ENCODE results near the gene ADIPOR2.
A peak's percentile ranks its signal among the peaks of the same experiment; 100 is the strongest.

ADIPOR2 gene

DNA sequence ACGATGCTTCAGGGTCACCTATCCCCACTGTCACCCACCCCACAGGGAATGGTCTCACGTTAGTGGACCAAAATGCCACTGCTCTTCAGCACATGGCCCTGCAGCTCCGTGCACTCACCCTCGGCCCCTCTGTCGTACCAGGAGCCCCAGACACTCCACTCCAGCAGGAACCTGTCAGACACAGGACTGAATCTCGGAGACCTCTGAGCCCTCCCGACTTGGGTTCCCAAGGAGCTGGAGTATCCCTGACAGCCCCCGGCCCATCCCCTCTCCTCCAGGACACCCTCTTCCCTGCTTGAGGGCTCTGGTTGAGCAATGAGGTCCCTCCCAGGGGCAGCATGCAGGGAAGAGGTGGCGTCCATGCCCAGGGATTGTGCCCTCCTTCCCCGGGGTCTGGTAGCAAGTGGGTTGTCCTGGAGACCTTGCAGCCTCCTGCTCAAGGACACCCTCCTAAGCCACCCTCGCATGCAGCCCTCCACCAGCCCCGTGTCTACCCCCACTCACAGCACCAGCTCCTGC, 109.1 kb downstream of the ADIPOR2 start:
- no peak for DNase-seq (ENCODE audit: low read depth)

DNA sequence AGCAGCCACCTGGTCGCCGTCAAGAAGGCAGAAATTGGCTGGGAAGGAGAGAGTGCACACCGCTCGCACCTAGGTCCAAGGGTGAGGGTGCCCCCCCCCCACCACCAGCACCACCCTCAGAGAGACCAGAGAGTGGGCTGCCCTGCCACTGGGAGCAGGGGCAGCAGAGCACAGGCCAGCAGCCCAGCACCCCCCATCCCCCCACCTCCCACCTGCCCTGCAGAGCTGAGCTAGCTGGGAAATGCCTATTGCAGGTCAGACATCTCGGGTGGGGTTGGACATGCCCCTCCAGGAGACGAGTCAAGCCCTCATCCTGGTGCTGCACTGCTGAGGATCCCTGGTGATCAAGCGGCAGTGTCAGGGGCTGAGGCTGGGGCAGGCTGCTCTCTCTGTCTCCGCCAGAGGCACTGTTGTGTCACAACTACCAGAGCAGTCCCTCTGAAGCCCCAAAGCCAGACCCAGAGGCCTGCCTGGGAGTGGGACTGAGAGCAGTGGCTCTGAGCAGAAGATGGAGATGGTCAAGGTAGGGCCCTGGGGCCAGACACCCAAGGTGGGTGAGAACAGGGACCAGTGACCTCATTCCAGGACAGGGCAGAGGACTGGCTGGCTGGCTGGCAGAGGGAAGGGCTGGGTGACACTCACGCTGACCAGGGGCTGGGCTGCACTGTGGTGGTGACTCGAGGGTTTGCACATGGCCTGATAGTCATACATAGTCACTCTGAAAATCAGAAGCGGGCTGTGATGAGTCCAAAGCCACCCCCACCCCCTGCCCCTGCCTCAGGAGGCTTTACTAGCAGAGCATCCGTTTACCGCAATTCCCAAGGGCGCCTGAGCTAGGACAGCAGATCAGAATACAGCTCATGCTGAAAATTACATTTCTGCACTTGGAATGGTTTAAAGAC, 109.8 kb downstream of the ADIPOR2 start:
- DNase-seq (ENCODE audit: low read depth) = no peak

DNA sequence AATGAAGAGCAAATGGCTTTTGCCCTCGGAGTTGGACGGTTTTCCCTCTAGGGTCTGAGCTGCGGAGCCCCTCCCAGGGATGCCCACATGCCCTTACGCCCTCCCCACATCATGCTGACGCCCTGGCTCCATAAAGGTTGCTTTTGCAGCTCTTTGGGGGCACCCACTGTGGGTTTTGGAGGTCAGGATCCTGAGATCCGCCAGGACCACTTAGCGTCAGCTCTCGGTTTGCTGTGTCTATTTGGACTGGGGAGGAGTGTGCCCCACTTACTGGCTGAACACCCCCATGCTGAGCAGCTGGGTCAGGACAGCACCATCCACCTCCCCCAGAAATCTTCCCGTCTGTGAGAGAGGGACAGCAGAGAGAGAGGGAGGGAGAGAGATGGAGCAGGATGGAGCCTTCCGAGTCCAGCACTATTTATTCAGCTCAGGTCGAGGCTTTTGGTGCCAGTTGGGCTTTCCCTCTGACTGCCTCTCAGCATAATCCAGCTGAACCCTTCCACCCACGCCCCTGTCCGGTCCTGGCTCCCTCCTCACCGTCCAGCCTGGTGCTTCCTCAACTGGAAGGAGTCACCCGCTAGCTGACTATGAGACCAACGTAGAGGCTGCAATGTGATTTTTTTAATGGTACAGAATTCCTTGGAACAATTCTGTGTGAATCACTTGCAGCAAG, 110.6 kb downstream of the ADIPOR2 start:
- DNase-seq (ENCODE audit: low read depth) = no peak

DNA sequence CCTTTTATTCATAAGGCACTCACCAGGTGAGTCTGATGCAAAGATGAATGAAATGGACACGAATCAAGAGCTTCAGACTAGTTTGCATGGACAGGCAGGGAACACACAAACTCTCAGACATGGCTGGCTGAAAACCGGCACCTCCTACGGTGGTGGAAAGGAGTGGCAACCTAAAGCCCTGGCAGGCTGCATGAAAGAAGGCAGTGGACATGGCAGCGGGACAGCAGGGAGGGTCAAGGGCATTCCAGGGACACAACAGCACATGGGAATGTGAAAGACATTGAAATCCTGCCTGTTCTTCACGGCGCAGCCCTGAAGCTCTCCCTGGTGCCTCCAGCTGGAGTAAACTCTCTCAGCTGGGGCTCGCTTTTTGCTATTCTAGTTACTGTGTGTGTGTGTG, 112.9 kb downstream of the ADIPOR2 start:
- DNase-seq (ENCODE audit: low read depth) = no peak

DNA sequence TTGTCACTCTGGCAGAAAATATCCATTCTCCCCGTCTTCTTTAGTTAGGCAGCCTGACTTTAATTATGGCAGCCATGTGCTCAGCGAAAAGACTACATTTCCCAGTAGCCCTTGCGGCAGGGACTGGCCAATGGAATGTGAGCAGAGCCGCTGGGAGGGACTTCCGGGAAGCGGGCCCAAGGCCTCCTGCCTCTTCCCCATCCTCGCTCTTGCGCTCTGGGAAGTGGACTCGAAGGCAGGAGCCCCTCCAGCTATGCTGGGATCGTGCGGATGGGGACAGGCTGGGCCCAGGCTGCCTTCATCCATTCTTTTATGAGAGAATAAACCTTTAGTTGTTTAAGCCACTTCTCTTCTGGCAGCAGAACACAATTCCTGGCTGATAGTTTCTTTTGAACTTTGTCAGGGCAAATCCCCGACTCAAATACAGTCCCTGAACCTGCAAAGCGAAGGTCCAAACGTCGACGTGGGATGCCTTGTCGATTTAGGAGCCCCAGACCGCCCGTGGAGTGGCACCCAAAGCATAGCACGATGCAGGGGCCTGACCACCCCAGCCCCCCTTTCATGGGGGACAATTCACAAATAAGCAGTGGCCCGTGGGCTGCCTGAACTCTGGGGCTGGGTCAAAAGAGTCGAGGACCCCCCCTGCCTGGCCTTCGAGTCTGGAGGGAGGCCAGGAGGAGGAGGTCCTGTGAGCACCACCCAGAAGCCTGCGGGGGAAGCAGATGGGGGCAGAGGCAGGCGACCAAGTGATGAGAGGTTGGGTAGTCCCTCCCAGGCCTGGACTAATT, 113.9 kb downstream of the ADIPOR2 start:
- peak; percentile 66 for DNase-seq (ENCODE audit: low read depth)

DNA sequence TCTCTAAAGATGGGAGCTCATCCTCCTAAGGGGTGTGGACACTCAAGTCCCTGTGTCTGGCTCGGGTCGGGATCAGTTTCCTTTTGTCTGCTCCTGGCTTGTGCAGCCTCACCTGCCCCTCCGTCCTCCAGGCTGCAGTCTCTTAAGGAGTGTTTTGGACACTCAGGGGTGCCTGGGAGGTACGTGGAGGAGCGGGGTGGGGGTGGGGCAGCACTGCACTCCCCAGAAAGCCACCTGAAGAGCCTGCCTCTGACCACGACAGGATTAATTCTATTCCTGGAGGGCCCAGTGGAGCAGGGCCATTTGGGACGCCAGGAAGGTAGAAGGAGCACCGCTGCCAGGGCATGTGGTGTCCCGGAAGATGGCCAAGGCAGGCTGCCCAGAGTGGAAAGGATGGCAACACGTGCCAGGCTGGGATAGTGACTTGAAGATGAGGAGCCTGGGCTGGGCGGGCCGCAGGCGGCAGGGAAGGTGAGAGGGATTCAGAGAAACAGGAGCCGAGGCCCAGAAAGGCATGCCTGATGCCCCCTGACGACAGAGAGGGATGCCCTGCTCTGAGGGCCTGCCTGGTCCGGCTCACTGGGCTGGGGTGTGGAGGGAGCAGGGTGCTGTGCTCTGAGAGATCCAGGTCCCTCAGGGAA, 114.7 kb downstream of the ADIPOR2 start:
- no peak for DNase-seq (ENCODE audit: low read depth)

DNA sequence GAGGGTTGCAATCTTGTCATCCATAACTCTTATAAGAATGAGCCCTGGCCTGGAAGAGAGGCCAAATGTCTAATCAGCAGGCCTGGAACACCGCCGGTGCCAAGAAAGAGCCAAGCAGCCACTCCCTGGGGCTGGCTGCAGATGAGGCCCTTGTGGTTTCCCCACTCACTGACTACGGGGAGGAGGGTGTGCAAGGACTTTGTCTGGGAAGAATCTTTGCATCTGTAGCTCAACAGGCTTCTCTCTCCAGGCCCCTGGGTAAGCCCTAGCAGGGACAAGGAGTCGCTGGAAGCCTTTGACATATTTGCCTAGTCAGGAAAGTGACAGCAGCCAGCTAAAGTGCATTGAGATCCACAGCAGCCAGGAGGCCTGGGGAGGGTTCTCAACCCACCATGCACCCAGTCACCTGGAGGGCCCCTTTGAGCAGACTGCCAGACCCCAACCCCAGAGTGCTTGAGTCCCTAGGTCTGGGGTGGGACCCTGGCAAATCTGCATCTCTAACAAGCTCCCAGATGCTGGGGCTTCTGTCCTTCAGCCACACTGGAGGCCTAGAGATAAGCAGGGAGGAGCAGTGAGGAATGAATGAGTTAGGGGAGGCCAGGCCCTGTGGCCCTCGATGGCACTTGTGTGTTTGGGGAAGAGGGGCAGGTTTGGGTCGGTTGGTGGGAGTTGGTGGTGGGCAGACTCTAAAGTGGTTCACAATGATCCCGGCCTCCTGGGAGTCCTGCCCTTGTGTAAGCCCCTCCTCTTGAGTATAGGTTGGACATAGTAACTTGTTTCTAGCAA, 115.6 kb downstream of the ADIPOR2 start:
- no peak for DNase-seq (ENCODE audit: low read depth)

DNA sequence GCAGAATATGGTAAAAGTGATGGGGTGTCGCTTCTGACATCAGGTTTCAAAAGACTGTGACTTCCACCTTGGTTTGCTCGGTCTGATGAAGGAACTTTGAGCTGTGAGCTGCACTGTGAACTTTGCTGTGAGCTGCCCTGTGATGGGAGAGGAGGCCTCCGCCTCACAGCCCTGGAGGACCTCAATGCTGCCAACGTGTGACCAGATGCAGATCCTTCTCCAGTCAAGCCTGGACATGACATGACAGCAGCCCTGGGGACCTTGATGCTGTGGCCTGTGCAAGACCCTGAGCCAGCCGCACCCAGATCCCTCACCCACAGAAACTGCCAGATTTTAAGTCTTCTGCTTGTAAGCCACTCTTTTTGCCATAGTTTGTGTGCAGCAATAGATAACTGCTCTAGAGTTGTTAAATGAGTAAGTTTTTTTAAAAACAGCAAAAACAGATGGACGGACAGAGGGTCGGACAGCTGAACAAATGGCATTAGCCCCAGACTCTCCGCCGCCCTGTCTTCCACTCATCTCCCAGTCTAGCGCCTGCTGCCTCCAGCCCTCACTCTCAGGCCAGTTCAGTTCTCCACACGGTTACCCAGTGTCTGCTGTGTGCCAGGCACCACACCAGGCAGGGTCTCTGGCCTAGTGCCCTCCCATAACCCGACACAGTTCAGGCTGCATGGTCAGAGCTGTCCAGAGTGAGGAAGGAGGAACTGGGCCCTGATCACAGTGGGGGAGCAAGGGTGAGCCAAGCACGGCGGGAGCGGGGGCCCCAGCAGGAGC, 116.4 kb downstream of the ADIPOR2 start:
- DNase-seq (ENCODE audit: low read depth) = no peak

DNA sequence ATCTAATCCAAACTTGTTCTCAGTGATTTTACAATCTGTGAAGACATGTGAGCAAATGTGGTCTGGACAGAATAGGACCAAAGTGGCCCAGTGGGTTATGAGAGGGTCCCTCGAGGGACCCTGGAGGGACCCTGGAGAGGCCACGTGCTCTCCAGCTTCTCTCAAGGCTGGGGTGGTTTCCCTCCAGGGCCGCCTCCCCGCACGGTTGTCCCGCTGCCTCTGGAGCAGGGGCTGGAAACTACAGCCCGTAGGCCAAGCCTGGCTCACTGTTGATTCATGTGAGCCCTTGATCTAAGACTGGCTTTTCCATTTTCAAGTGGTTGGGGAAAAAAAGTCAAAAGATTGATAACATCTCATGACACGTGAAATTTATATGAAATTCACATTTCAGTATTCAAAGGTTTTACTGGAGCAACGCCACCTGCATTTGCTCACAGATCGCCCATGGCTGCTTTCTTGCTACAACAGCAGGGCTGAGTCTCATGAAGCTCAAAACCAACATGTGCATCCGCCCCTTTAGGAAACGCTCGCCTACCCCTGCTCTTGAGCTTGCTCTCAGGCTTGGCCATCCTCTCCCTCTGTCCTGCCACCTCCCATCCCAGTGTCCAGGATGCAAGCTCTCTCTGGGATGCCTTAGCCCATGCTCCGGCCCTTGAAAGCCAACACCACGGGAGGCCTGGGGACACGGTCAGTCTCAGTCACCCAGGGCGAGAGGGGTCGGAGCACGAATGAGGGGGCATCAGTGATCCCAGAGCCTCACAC, 117.3 kb downstream of the ADIPOR2 start:
- no peak for DNase-seq (ENCODE audit: low read depth)

DNA sequence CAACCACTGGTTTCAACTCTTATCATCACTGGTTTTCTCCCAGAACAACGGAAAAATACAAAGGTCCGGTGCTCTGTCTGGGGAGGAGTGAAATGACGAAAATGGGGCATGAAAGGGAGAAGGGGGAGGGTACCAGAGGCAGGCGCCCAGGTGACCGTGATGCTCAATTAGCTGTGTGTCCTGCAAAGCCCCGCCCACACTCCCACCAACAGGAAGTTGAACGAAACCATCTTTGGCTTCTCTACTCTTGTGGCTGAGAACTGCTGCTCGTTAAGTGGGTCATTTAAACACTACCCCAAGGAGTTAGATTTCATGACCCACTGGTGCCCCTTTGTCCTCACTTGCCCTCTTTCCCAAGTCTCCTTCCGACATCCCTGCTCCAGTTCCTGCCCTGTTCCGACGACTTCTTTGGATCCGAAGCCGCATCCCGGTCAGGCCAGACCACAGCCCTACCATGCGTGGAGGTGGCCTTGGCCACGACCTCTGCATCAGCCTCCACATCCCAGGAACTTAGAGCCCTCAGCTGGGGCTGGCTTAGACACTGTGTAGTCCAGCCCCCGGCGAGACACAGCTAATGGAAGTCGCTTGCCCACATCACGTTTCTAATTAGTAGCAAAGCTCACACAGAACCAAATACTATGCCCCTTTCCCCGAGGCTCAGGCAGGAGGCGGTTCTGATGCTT, 118.1 kb downstream of the ADIPOR2 start:
- no peak for DNase-seq (ENCODE audit: low read depth)

DNA sequence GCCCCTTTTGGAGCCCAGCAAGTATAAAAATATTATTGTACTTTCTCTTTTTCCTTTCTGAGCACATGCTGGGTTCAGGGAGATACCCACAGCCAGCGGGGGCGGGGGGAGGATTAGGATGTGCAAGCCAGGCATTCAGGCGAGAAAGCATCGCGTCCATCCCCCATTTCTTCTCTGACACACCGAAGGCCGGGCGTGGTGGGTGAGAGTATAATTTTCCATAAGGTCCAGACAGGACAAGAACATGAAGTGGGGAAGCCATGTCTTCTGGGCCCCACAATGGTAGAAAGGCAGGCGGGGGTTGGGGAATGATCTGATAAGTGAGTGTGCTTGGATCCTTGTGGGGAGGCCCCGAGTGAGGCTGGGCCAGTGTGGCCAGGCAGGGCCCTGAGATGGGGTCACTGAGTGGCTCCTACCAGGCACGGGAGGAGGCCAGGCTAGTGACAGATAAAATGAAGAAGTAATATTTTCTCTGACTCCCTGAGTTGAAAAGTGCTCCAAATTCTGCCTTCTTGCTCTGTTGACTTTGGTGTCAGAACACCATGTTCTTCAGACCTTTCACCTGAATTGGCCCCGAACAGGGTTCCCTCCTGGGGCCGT, 118.8 kb downstream of the ADIPOR2 start:
- DNase-seq (ENCODE audit: low read depth) = no peak

DNA sequence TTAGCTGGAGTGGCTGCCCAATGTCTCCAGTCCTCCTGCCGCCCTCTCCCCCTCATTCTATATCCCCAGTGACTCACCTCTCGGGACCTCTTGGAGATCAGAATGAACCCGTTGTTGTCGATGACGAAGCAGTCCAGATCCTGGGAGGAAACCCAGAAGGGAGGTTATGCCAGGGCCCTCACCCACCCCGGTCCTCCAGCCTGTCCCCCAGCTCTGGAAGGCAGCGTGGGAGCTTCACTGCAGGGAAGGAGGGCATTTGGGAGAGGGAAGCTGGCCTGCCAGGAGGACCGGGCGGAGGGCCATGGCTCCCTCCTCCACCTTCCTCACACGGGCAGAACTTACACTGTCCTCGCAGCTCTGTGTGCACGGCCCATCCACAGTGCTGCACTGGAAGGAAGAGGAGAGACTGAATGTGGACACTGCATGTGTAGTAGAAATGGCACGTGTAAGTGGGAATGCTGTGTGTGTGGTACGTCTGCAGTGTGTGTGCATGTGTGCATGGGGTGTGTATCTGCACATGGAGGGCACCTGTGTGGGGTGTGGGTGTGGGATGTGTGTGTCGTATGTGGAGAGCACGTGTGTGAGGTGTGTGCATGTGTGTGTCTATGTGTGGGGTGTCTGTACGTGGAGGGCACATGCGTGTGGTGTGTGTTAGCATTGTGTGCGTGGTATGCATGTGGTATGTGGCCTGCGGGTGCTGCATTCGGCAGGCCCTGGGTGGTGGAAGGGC, 119.5 kb downstream of the ADIPOR2 start:
- no peak for DNase-seq (ENCODE audit: low read depth)

DNA sequence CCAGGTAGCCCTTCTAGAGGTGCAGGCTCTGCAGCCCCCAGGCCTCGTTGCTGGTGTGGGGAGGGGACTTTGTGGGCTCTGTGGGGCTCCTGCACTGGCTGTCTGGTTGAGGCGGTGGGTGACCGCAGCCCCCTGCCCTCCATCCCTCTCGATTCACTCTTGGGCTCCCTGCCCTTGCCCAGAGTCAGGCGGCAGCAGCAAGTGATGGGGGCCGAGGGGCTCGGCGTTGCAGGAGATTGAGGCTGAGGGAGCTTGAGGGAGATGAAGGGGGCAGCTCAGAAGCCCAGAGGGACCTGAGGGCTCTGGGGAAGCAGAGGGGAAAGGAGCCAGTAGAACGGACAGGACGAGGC, 120.0 kb downstream of the ADIPOR2 start:
- DNase-seq (ENCODE audit: low read depth) = no peak

DNA sequence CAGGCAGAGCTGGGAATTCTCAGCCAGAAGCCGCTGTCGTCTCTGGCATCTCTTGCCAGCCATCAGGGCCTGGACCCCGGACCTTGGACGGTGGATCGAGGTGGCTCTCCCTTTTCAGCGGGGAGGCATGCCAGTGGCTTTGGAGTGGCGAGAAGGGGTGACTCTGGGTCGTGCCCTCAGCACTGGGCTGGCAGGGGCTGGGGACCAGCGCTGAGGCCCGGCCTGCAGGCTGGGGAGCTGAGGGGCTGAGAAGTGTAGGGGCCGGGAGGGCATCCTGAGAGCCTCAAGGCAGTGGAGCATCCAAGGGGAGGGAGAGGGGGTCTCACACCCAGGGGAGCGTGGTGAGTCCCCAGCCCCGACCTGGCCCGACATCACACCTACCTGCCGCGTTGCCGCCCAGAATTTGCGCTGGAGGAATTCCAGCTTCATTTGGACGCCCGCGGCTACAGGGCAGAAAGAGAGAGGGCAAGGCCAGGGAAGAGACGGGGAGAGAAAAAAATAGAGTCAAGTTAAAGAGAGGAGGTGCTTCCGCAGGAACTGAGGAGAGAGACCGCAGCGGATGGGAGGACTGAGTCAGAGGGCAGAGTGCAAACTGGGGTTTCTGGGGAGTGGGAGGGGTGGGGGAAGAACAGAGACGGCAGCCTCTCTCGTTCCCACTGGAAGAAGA, 120.5 kb downstream of the ADIPOR2 start:
- no peak for DNase-seq (ENCODE audit: low read depth)

DNA sequence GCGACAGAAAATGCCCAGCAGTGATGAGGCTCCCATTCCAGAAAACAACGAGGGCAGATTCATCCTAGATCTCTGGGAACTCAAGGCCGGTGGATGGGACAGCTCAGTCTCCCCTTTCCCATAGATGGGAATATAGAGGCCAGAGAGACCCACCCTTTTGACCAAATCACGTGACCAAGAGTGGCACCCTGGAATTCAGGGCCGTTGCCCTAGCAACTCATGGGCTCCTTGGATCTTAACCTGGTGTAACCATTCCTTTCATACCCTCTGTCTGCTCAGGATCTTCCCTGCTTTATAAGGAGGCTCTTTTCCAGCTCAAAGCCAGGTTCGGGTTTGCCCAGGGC, 121.0 kb downstream of the ADIPOR2 start:
- DNase-seq (ENCODE audit: low read depth) = no peak

DNA sequence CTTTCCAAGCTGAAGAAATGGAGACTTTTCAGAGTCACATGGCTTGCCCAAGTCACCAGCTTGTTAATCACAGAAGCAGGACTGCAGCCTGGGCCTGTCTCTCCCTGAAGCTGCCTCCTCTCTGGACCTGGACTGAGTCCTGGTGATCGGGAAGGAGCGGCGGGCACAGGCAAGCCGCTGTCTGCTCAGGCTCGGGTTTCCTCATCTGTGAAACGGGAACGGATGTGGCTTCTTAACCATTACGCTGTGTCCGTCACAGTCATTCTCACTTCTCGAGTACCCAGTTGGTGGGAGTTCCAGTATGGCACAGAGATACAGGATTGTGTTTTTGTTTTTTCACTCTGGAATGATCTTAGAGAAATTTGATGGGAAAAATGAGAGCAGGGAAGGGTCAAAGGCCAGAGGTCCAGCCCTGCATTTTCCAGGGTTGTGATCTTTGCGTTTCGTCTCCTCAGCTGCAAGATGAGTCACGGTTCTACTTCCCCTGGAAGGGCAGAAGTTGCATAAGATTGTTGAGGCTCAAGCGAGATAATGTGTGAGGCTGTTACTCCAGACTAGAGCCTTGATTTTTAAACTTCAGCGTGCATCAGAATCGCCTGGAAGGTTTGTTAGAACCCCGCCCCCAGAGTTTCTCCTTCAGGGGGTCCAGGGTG, 121.9 kb downstream of the ADIPOR2 start:
- no peak for DNase-seq (ENCODE audit: low read depth)

DNA sequence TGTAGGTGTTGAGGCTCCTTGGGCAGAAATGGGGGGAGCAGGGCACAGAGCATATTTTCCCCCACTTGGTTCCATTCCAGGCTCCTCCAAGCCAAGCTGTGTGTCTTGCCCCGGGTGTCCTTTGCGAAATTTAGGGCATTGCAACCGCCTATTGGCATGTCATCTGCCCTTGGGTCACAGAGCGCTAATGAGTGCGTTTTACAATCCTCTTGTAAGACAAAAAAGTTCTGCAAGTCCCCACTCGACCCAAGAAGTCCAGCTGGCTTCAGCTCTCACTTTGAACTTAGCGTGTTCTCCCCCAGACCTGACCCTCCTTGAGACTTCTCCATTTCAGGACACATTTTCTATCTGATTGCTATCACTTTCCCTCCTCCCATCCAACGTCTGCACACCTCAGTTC, 123.4 kb downstream of the ADIPOR2 start:
- no peak for DNase-seq (ENCODE audit: low read depth)
